ENCODE data around the gene NRBP1.

The NRBP1 gene

GRCh38 chr2:27428213-27428977, at the start of gene NRBP1:
TSS of gene NRBP1 (plus strand) at chr2:27428631. CDS start at chr2:27433274, 4,643 bp downstream.
- peak; percentile 83 for DNase-seq (ENCODE audit: low spot score)

GRCh38 chr2:27378809-27379290, 49.6 kb upstream of the NRBP1 start:
- DNase-seq (ENCODE audit: low spot score) = no peak

- no peak for DNase-seq (ENCODE audit: low spot score)
Measured at GRCh38 chr2:27379383-27379835, 49.0 kb upstream of the NRBP1 start.

GRCh38 chr2:27379836-27380625, 48.4 kb upstream of the NRBP1 start:
- no peak for DNase-seq (ENCODE audit: low spot score)

GRCh38 chr2:27380626-27381545, 47.5 kb upstream of the NRBP1 start, which contains the start of gene ZNF513:
TSS of gene ZNF513 (minus strand) at chr2:27380734. CDS start at chr2:27380526, 208 bp downstream.
- DNase-seq (ENCODE audit: low spot score) = peak; percentile 86

- DNase-seq (ENCODE audit: low spot score) = no peak
Measured at GRCh38 chr2:27381577-27382181, 46.8 kb upstream of the NRBP1 start.

- peak; percentile 29 for DNase-seq (ENCODE audit: low spot score)
Measured at GRCh38 chr2:27390822-27391679, 37.4 kb upstream of the NRBP1 start.

GRCh38 chr2:27393225-27393624, 35.2 kb upstream of the NRBP1 start:
- DNase-seq (ENCODE audit: low spot score) = no peak

GRCh38 chr2:27398962-27399361, 29.5 kb upstream of the NRBP1 start:
- no peak for DNase-seq (ENCODE audit: low spot score)

- DNase-seq (ENCODE audit: low spot score) = no peak
Measured at GRCh38 chr2:27400348-27401135, 27.9 kb upstream of the NRBP1 start.

GRCh38 chr2:27407798-27408491, 20.5 kb upstream of the NRBP1 start:
- no peak for DNase-seq (ENCODE audit: low spot score)

- DNase-seq (ENCODE audit: low spot score) = peak; percentile 1
Measured at GRCh38 chr2:27408601-27409320, 19.7 kb upstream of the NRBP1 start.

- peak; percentile 94 for DNase-seq (ENCODE audit: low spot score)
Measured at GRCh38 chr2:27409321-27410073, 18.9 kb upstream of the NRBP1 start, which contains the start of gene PPM1G. TSS of gene PPM1G (minus strand) at chr2:27409591. CDS start at chr2:27409422, 169 bp downstream.

GRCh38 chr2:27412419-27413152, 15.8 kb upstream of the NRBP1 start:
- no peak for DNase-seq (ENCODE audit: low spot score)

- DNase-seq (ENCODE audit: low spot score) = no peak
Measured at GRCh38 chr2:27416151-27416550, 12.3 kb upstream of the NRBP1 start.

- DNase-seq (ENCODE audit: low spot score) = no peak
Measured at GRCh38 chr2:27420996-27421395, 7.4 kb upstream of the NRBP1 start.

Data from CD4-positive, alpha-beta T cell treated with Interleukin-6 at 100 ng/mL for 8 hours (primary cell).